Mucosa of gallbladder (tissue), 1 donor: ENCODE data around the gene ARRDC2. TPM values are rescaled to one million over a fixed set of nuclear protein-coding genes. Genes with fewer than 3 reads are reported as not detected.
"Not testable (repeated sequence)": the region's sequence is repeated elsewhere in the genome, so short reads cannot be mapped to it uniquely, and the experiment has no call there.

Experiments
- DNase-seq: peaks from one replicate; pipeline ENCODE4 v3.0.0-alpha.2; 2020; ENCODE audit warnings: low spot score
- total RNA-seq: library from RNA; stranded (reverse); gene quantifications from one replicate; pipeline ENCODE4 v1.2.1, GENCODE V29; 2021
- donor health status: DM: no; HTN: no; CAD: no.

ARRDC2 gene
- total RNA-seq, 1 donor from 2014 or later = 53.9 TPM

DNA sequence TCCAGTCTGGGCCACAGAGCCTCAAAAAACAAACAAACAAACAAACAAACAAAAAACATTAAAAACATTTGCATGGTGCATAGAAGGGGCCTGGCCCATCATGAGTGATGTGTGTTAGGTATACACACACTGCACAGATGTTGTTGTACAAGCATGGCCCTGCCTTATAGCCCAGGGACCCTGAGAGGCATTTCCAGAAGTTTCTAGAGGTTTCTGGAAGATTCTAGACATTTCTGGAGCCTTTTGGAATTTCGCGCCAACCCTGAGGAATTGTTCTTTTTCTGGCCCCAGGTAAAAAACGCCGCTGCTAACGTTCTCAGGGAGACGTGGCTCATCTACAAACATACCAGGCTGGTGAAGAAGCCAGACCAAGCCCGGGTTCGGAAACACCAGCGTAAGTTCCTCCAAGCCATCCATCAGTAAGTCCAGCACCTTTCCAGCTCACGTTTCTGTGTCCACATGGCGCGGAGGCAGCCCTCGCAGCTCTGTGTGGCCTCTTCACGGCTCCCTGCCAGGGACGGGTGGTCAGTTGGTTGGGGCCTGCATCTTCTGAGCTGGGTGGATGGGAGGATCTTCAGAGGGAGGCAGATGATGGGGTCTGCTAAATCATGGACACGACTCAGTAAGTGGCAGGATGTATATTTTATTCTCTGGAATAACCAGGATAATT, 18.4 kb upstream of the ARRDC2 start:
- DNase-seq = no peak

DNA sequence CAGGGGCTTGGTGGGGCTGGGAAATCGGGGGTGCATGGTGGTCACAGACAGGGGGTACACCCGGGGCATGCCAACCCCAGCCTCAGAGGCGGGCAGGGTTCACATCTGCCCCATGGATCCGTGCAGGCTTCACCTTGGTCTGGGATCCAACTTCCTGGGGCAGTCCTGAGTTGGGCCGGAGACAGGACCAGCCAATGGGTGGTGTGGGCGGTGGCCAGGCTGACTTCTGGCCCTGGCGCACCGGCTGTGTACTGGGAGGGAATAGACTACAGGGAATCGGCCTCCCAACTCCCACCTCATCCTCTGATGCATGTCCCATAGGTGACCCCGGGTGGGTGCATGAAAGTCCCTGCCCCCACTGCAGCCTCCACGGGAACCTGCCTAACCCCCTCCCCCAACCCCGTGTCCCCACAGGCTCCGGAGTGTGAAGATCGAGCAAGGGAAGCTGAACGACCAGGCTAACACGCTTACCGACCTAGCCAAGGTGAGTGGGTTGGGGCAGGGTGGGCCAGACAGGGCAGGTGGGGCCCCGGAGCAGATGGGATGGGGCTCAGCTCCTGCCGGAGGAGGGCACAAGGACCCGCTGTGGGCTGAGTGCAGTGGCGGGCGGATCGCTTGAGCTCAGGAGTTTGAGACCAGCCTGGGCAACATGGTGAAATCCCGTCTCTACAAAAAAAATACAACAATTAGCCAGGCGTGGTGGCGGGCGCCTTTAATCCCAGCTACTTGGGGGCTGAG, 14.7 kb upstream of the ARRDC2 start:
- no peak for DNase-seq

DNA sequence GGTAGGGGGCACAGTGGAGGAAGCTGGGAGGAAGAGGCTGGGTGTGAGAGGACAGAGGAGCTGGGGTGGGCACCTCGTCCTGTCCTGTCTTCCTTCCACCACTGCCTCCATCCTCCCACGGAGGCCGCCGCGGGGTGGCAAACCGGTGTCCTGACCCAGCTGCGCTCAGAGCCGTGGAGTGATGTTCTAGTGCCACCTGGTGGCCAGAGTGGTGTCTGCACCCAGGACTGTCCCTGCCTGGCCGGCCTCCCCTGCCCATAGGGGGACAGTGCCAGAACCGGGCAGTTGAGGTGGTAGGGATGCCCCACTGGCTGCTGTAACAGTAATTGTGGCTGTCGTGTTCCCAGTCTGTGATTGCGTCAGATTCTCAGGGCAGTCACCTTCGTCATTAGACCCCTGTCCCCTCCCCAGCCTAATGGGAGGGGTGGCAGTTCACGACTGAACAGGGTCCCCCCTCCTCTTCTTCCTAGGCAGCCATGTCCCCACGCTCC, 11.1 kb upstream of the ARRDC2 start:
- DNase-seq = peak; percentile 90

DNA sequence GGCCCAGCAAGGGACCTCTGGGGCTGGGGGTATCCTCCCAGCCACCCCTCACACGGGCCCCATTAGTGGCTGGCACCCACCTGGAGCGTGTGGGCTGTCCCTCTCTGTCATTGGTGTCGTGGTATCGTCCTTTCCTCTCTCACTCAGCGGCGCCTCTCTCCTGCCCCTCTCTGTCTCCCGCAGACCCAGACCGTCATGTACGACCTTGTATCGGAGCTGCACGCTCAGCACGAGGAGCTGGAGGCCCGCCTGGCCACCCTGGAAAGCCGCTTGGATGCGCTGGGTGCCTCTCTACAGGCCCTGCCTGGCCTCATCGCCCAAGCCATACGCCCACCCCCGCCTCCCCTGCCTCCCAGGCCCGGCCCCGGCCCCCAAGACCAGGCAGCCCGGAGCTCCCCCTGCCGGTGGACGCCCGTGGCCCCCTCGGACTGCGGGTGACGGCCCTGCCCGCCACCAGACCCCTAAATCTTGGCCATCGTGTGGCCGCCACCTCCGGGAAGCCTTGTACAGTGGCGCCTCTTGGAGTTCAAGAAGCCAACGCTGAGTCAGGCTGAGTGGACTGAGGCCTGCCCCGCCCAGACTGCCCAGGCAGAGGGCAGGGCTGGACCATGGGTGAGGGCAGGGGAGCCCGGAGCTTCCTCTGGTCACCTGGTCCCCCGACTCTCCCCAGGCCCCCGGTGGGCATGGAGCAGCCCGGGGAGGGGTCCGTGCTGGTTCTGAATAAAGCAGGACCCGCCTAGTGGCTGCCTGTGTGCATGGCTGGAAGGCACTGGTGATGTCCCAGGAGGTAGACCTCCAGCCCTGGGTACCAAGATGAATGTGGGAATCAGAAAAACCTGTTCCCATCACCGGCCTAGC, 9.8 kb upstream of the ARRDC2 start:
- DNase-seq = no peak

DNA sequence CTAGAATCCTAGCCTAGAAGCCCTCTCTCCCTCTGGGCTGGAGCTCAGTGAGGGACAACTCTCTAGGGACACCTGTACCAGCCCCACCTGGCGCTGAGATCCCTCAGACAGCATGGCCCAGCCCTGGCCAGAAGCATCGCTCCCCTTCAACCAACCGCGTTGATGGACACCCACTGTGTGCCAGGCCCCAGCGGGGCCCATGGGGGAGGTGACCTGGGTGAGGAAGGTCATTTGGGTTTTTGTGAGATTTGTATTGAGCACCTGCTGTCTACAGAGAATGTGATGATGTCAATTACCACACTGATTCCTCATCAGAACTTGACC, 9.2 kb upstream of the ARRDC2 start:
- no peak for DNase-seq

DNA sequence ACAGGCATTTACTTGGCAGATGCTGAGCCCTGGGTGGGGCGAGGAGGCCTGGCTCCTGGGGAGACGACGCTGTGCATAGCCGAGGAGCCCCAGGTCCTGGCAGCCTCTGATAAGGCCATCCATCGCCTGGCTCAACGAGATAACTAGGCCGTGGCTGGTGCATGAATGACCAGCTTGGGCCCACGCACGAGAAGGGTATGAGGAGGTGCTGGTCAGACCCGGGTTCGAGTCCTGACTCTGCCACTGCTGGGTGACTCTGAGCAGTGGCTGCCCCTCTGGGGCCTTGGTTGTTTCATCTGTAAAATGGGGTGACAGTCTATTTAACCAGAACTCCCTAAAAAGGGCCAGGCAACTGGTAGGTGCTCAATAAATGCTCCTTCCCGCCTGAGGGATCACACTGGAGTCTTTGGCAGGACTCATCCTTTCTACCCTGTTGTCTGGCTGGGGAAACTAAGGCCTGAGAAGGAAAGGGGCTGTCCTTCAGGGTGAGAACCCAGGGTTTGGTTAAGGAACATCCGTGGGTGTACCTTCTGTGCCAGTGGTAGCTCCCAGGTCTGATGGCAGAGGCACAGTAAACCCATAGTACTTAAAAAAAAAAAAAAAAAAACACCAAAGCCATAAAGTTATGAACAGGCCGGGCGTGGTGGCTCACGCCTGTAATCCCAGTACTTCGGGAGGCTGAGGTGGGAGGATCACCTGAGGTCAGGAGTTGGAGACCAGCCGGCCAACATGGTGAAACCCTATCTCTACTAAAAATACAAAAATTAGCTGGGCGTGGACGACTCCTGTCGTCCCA, 8.1 kb upstream of the ARRDC2 start:
- no peak for DNase-seq

DNA sequence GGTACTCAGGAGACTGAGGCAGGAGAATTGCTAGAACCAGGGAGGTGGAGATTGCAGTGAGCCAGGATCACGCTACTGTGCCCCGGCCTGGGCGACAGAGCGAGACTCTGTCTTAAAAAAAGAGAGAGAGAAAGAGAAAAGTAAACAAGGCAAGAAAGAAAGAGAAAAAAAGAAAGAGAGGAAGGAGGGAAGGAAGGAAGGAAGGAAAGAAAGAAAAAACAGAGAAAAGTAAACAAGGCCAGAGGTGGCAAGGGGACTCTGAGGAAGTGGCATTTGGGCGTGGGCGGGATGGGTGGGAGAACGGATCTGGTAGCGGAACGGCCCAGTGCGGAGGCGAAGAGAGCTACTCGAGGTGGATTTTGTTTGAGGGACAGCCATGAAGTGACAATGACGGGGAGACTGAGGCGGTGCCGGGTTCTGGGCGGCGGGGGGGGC, 7.5 kb upstream of the ARRDC2 start:
- no peak for DNase-seq

DNA sequence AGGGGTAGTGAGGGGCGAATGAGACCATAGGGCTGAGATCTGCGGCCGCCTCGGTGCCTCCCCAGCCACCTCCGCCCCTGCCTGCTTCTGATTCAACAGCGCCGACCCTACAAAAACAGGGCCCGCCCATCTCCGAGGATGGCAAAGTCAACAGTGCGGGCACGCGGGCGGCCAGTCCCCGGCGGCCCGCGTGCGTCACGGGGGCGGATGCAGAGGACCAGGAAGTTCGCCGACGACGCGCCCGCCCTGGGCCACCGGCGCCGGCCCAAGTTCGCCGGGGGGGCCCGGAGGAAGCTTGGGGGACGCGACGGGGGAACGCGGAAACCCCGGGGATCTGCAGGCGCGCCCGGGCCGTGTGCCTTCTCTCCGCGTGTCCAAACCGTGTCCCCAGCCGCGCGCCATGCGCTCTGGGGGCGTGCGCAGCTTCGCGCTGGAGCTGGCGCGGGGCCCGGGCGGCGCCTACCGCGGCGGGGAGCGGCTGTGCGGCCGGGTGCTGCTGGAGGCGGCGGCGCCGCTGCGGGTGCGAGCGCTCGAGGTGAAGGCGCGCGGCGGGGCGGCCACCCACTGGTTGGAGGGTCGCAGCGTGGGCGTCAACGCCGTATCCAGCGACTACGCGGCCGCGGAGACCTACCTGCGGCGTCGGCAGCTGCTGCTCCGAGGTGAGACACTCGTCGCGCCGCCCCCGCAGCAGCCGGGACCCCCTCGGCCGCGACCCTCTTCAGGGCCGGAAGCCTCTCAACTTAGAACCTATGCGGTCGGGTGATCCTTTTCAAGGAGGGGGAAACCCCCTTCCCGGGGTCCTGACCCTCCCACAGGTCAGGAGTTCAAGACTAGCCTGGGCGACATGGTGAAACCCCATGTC, 6.8 kb upstream of the ARRDC2 start:
- peak; percentile 93 for DNase-seq

DNA sequence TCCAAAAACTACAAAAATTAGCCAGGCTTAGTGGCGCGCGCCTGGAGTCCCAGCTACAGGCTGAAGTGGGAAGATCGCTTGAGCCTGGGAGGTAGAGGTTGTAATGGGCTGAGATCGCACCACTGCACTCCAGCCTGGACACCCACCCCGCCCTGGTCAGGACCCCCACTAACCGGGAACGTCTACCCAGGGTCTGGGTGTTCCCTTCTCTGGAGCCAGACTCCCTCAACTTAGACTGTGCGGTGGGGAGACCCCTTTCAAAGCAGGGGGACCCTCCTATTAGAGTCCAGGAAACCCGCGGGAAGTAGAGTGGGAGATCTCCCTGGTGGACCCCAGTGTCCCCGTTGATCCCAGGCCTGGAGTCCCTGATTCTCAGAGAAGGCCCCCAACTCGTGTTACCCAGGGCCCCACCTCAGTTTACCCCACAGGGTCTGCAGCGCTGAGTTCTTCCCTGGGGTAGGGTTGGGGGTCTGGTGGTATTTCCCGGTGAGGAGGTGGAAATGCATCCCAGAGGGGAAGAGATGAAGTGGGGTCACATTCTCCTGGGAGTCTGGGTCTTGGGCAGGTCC, 6.1 kb upstream of the ARRDC2 start:
- no peak for DNase-seq

DNA sequence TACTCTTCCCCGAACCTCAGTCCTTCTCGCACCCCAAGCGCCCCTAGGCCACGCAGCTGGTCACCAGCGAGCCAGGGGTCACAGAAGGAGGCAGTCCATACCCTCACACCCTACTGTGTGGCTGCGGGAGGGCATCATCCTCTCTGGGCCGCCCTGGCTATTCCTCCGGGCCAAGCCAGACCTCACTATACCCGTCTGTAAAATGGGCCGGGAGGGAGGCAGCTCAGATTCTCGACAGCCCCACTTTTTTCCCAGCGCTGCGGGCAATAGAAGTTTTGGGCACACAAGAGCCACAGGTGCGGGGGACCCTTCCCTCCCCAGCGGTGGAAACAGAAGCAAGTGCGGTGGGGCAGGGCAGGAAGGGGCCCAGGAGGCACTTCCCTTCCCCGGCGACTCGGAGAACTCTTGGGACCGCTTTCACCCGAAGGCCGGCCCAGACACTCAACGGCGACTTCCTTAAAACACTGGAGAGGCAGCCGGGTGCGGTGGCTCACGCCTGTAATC, 5.6 kb upstream of the ARRDC2 start:
- DNase-seq = no peak

DNA sequence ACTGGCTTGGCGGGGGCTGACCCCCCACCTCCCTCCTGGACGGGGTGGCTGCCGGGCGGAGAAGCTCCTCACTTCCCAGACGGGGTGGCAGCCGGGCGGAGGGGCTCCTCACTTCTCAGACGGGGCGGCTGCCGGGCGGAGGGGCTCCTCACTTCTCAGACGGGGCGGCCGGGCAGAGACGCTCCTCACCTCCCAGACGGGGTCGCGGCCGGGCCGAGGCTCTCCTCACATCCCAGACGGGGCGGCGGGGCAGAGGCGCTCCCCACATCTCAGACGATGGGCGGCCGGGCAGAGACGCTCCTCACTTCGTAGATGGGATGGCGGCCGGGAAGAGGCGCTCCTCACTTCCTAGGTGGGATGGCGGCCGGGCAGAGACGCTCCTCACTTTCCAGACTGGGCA, 2.2 kb upstream of the ARRDC2 start:
- not testable (repeated sequence) for DNase-seq

DNA sequence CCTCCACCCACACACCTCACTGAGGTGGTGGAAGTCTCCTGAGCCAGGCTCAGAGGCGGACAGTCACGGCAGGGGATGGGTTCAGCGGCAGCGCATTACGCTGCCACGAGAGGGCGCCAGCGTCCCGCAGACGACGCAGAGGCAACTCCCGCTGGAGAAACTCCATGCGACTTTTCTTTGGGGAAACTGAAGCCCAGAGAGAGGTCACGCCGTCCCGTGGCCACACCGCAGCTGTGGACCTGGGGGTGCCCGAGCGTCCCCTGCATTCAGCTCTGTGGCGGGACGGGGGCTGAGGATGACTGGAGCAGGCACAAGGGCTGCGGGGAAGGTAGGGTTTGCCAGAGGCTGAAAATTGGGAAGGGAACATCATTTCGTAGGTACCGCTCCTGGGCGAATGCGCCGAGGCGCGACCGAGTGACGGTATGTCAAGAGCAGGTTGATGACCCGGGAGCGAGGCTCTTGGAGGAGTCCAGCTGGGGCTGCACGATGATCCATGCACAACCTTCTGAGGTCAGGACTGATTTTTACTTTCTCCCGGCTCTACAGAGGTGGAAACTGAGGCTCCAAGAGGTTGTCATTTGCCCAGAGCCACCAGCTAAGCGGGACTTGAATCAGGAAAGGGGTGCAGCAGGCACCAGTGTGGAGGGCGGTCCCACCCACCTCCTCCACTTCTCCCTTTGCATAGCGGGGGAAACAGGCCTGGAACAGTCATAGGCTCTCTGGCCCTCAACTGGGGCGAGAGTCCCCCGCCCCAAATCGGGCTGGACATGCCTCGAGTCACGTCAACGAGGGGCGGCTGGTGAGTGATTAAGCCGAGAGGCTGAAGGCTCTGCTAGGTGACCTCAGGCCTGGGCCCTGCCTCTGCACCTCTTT, 690 bp upstream of the ARRDC2 start:
- peak; percentile 88 for DNase-seq

DNA sequence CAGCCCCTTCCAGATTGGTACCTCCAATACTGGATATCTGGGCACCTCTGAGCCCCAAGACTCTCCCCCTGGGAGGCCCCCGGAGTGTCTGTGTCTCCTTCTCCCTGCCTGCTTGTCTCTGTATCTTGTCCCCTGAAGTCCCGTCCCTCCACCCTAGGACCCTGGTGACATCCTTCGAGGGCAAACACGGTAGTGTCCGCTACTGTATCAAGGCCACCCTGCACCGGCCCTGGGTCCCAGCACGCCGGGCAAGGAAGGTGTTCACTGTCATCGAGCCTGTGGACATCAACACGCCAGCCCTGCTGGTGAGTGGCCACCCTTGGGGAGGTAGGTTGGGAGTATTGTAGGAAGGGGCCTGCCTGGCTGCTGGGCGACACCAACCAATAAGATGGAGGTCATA, 844 bp downstream of the ARRDC2 start:
- DNase-seq = no peak

DNA sequence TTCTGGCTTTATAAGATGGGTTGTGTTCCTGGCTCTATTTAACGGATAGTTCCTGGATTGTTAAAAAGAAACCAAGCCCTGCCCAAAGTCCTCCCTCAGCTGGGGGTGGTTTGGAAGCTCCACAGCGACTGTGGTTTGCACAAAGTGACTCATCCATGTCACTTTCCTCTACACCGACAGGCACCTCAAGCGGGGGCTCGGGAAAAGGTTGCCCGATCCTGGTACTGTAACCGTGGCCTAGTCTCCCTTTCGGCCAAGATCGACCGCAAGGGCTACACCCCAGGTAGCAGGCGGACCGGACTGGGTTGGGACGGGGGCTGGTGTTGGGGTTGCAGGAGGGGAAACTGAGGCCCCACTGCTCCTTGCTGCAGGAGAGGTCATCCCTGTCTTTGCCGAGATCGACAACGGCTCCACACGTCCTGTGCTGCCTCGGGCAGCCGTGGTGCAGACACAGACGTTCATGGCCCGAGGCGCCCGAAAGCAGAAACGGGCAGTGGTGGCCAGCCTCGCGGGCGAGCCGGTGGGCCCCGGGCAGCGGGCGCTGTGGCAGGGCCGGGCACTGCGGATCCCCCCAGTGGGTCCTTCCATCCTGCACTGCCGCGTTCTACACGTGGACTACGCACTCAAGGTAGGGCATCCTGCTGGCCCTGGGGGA, 1.6 kb downstream of the ARRDC2 start:
- DNase-seq = peak; percentile 77

DNA sequence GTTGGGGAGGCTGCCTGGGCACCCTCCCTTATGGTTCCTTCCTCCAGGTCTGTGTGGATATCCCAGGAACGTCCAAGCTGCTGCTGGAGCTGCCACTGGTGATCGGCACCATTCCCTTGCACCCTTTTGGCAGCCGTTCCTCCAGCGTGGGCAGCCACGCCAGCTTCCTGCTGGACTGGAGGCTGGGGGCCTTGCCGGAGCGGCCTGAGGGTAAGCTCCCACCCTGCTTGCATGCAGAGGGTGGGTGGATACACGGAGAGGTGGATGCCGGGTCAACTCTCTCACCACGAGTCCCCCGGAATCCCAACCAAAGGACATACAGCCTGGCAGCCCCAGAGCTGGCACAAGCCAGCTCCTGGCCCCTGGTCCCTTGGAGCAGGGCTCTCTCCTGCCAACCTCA, 2.2 kb downstream of the ARRDC2 start:
- DNase-seq = no peak

DNA sequence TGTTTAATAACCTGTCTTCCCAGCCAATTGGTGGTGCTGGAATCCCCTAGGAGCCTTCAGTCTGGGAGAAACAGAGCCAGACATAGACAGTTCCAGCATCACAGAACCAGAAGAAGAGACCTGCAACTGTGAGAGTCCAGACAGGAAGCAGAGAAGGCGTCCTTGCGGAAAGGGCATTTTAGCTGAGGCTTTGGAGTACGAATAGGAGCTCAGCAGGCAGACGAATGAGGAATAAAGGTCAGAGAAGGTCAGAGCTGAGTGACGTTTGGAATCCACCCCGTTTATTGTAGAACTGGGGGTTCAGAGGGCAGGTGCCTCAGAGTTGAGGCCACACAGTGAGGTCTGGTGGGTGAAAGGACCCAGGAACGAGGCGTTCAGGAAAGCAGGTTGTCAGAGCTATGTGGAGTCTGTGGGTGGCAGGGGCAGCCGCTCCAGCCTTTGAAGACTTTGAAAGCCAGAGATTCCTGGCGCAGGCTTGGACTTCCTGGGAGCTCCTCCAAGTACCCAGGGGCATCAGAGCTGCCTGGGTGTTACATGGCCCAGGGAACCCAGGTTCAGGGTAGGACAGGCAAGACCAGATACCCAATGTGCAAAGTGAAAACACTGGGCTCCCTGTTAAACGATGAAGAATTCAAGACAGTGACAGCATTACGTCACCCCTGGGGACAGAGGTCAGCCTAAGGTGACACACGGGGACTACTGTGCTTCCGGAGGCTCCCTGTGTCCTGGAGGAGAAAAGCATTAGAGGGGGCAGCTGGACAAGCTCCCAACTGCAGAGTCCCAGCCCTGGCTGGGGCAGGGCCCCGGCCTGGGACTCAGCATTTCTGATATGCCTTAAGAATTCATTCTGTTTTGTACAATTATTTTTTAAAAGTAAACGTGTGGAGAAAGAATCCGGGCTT, 5.5 kb downstream of the ARRDC2 start:
- DNase-seq = no peak

DNA sequence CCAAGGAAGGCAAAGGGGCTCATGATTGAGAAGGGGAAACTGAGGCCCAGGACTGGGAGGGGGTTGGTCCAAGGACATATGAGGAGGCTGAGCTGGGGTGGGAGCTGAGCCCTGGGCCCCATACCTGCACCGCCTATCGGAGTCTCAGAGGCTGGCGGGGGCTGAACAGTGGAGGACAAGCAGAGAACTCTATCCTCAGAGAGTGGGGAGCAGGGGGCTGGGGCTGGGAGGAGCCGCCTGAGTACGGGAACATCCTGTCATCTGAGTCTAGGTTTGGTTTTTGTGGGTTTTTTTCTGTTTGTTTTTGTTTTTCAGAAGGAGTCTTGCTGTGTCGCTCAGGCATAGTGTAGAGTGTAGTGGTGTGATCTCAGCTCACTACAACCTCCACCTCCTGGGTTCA, 6.2 kb downstream of the ARRDC2 start:
- DNase-seq = no peak
